SU-DHL-6 (cell line): Measurements from ENCODE around the gene CHL1.

Experiments
- H2AFZ ChIP-seq: fragments of 200-600 bp; sonication (generic); 2 replicates; pipeline ENCODE4 v1.6.1; 2014; ENCODE audit warnings: low read depth, mild to moderate bottlenecking, moderate library complexity, mixed read lengths, antibody characterized with exemption, low read length; ENCODE audit not compliant: severe bottlenecking
- H3F3A ChIP-seq: fragments of 200-600 bp; shearing (Covaris generic); 2 replicates; pipeline ENCODE4 v1.6.0; 2016; ENCODE audit warnings: antibody characterized with exemption, mild to moderate bottlenecking; ENCODE audit not compliant: insufficient read depth
- H3K27ac ChIP-seq: fragments of 200-600 bp; sonication (generic); 2 replicates; pipeline ENCODE4 v1.5.1; 2016; ENCODE audit warnings: low read depth, mild to moderate bottlenecking, low read length, moderate library complexity, mixed read lengths
- H3K27me3 ChIP-seq: fragments of 200-600 bp; sonication (generic), shearing (Covaris generic); 2 replicates; pipeline ENCODE4 v1.6.0; 2014; ENCODE audit warnings: mild to moderate bottlenecking, low read length
- H3K36me3 ChIP-seq: fragments of 200-600 bp; sonication (generic); 2 replicates; pipeline ENCODE4 v1.6.1; 2014; ENCODE audit warnings: mild to moderate bottlenecking, low read length, mixed read lengths
- H3K4me2 ChIP-seq: fragments of 300-600, 200-600 bp; shearing (Covaris generic), sonication (generic); 2 replicates; pipeline ENCODE4 v1.6.0; 2014; ENCODE audit warnings: low read length, low read depth, mild to moderate bottlenecking; ENCODE audit not compliant: poor library complexity, severe bottlenecking
- H3K4me3 ChIP-seq: fragments of 200-600 bp; sonication (generic); 2 replicates; pipeline ENCODE4 v1.5.1; 2014; ENCODE audit warnings: antibody characterized with exemption, low read length, mild to moderate bottlenecking, mixed read lengths; ENCODE audit not compliant: insufficient read depth, poor library complexity, severe bottlenecking
- H3K79me2 ChIP-seq: fragments of 200-600 bp; sonication (generic); 2 replicates; pipeline ENCODE4 v1.6.1; 2014; ENCODE audit warnings: mild to moderate bottlenecking, low read length, moderate library complexity; ENCODE audit not compliant: insufficient read depth
- H3K9ac ChIP-seq: fragments of 200-600 bp; sonication (generic); 2 replicates; pipeline ENCODE4 v1.7.0; 2014; ENCODE audit warnings: mild to moderate bottlenecking, low read length
- H3K9me2 ChIP-seq: fragments of 200-600 bp; sonication (generic); replicated peaks from 2 replicates; pipeline ENCODE4 v1.6.1; 2014; ENCODE audit warnings: low read length; ENCODE audit not compliant: insufficient read depth
- H3K9me3 ChIP-seq: fragments of 200-600 bp; sonication (generic); 2 replicates; pipeline ENCODE4 v1.6.1; 2014; ENCODE audit warnings: low read length, mixed read lengths; ENCODE audit not compliant: insufficient read depth
- H4K20me1 ChIP-seq: fragments of 200-600 bp; sonication (generic); 2 replicates; pipeline ENCODE4 v1.6.1; 2014; ENCODE audit warnings: low read depth, mild to moderate bottlenecking, antibody characterized with exemption, low read length, moderate library complexity, mixed read lengths
- EZH2phosphoT487 ChIP-seq: fragments of 200-600 bp; sonication (generic), shearing (Covaris generic); conservative IDR thresholded peaks from 2 replicates; pipeline ENCODE4 v1.6.1; 2018; ENCODE audit warnings: mild to moderate bottlenecking, antibody characterized with exemption, low read length, moderate library complexity, mixed read lengths
- TF ChIP-seq, protein P1 (sequence below): fragments of 200-600 bp; sonication (generic); IDR thresholded peaks from one replicate; pipeline ENCODE4 v1.5.1; 2017; ENCODE audit warnings: antibody characterized with exemption, mild to moderate bottlenecking, low read length, moderate library complexity; ENCODE audit not compliant: insufficient read depth, poor library complexity, severe bottlenecking

The CHL1 gene

GRCh38 chr3:447671-448070, 251.1 kb downstream of the CHL1 start:
- Histone ChIP-seq H3K36me3 (no peaks in the 10 kb centered on the region), H3K27me3 (no peaks in the 10 kb centered on the region), H3F3A (no peaks in the 10 kb centered on the region), H2AFZ (no peak overlapping the region), H3K79me2 (no peaks in the 10 kb centered on the region), H3K9ac (no peak overlapping the region), H3K9me2 (no peaks in the 10 kb centered on the region), H3K4me2 (no peak overlapping the region), H3K4me3 (no peak overlapping the region), H4K20me1 (no peaks in the 10 kb centered on the region), H3K9me3 (no peaks in the 10 kb centered on the region), H3K27ac (no peak overlapping the region)
- TF ChIP-seq, protein P1, sequence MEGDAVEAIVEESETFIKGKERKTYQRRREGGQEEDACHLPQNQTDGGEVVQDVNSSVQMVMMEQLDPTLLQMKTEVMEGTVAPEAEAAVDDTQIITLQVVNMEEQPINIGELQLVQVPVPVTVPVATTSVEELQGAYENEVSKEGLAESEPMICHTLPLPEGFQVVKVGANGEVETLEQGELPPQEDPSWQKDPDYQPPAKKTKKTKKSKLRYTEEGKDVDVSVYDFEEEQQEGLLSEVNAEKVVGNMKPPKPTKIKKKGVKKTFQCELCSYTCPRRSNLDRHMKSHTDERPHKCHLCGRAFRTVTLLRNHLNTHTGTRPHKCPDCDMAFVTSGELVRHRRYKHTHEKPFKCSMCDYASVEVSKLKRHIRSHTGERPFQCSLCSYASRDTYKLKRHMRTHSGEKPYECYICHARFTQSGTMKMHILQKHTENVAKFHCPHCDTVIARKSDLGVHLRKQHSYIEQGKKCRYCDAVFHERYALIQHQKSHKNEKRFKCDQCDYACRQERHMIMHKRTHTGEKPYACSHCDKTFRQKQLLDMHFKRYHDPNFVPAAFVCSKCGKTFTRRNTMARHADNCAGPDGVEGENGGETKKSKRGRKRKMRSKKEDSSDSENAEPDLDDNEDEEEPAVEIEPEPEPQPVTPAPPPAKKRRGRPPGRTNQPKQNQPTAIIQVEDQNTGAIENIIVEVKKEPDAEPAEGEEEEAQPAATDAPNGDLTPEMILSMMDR: no peak
- no peak for TF ChIP-seq EZH2phosphoT487

DNA sequence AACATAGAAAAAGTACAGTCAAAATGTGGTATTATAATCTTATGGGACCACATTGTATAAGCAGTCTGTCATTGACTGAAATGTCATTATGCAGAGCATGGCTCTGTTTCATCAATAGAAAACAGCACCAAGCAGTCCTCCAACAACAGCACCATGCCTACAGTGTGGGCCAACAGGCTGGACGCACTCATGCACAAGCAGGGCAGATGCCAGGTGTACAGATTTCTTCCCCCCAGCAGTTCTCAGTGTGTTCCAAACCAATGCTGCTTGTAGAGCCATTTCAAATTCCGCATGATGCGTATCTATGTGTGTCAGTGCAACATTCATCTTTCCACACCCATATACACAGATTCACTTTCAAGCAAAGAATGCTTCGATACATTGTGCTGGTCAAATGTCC, 253.1 kb downstream of the CHL1 start:
- Histone ChIP-seq H2AFZ (no peak overlapping the region), H3K79me2 (no peaks in the 10 kb centered on the region), H3K9me3 (no peaks in the 10 kb centered on the region), H3K36me3 (no peaks in the 10 kb centered on the region), H3K9me2 (no peaks in the 10 kb centered on the region), H3K27me3 (no peaks in the 10 kb centered on the region), H3K4me2 (no peak overlapping the region), H3K27ac (no peak overlapping the region), H3K4me3 (no peak overlapping the region), H3K9ac (no peak overlapping the region), H3F3A (no peaks in the 10 kb centered on the region), H4K20me1 (no peaks in the 10 kb centered on the region)
- TF ChIP-seq, protein P1: no peak
- no peak for TF ChIP-seq EZH2phosphoT487

- no peak overlapping the region for H3K4me2 ChIP-seq
- no peaks in the 10 kb centered on the region for H3K9me3 ChIP-seq
- H2AFZ ChIP-seq: no peak overlapping the region
- TF ChIP-seq EZH2phosphoT487: no peak
- TF ChIP-seq, protein P1: no peak
- H3K4me3 ChIP-seq: no peak overlapping the region
- no peak overlapping the region for H3K27ac ChIP-seq
- H3K9ac ChIP-seq: no peak overlapping the region
- no peaks in the 10 kb centered on the region for H3F3A ChIP-seq
- no peaks in the 10 kb centered on the region for H4K20me1 ChIP-seq
- no peaks in the 10 kb centered on the region for H3K36me3 ChIP-seq
- no peaks in the 10 kb centered on the region for H3K79me2 ChIP-seq
- no peaks in the 10 kb centered on the region for H3K9me2 ChIP-seq
- H3K27me3 ChIP-seq: no peaks in the 10 kb centered on the region
These were observed 255.7 kb downstream of the CHL1 start for GRCh38 chr3:452221-452620.
